ENCODE results near the gene HCRTR1.

GRCh38 chr1:31632649-31633048, 15.2 kb downstream of the HCRTR1 start:
- TF ChIP-seq KDM5A (IDR thresholded peaks at IDR 0.05; ENCODE audit: low read length) (no peak), EZH2 (IDR thresholded peaks at IDR 0.05; ENCODE audit: low read depth, low read length, severe bottlenecking) (no peak), TCF12 (IDR thresholded peaks at IDR 0.05; ENCODE audit: low read depth, low read length) (no peak), CEBPB (IDR thresholded peaks at IDR 0.05; ENCODE audit: low read depth, low read length) (no peak)
